OCI-LY3 (cell line): Measurements from ENCODE around the gene NTNG1.

Source experiments
- CTCF ChIP-seq: fragments of 200-600, 300-600 bp; sonication (generic); IDR thresholded peaks from 2 replicates; pipeline ENCODE4 v1.5.1; 2014; ENCODE audit warnings: antibody characterized with exemption, low read length, low read depth
- EZH2phosphoT487 ChIP-seq: fragments of 200-600 bp; shearing (Covaris generic); IDR thresholded peaks from 2 replicates; pipeline ENCODE4 v1.6.1; 2018; ENCODE audit warnings: antibody characterized with exemption, mixed run types, low read depth

GRCh38 chr1:107359472-107360241 is 218.8 kb downstream of the NTNG1 start:
- no peak for TF ChIP-seq CTCF
- TF ChIP-seq EZH2phosphoT487, result no peak
